Motor neuron (in vitro differentiated cells): ENCODE measurements around the gene CYP2A6. TPM values are rescaled to one million over a fixed set of nuclear protein-coding genes. Genes with fewer than 3 reads are reported as not detected.
A peak's percentile ranks its signal among the peaks of the same experiment; 100 is the strongest.
"Not testable (repeated sequence)": the region's sequence is repeated elsewhere in the genome, so short reads cannot be mapped to it uniquely, and the experiment has no call there.

Source experiments
- ATAC-seq, 8 experiments: fragments of 200-7000 bp; cut with Tn5 transposase; replicated peaks in 6 of 8; 2 replicates each; pipeline ENCODE4 v1.8.0; 2021; ENCODE audit warnings: mild to moderate bottlenecking in 8 of 8, moderate library complexity in 8 of 8
- H3K27ac ChIP-seq, 2 donors: fragments of 250-450 bp; sonication (Bioruptor Pico); 2 replicates each; pipeline ENCODE4 v1.9.0; 2021; ENCODE audit warnings: antibody characterized with exemption in 2 of 2, mild to moderate bottlenecking in 2 of 2, moderate library complexity in 1 of 2
- H3K4me1 ChIP-seq, 2 donors: fragments of 250-450 bp; sonication (Bioruptor Pico); replicated peaks in 1 of 2; 2 replicates each; pipeline ENCODE4 v1.6.1; 2021; ENCODE audit warnings: antibody characterized with exemption in 2 of 2, mild to moderate bottlenecking in 2 of 2, moderate library complexity in 1 of 2
- H3K4me3 ChIP-seq, 5 donors: fragments of 250-450 bp; sonication (Bioruptor Pico); 2 replicates each; pipeline ENCODE4 v1.9.0; 2021; ENCODE audit warnings: antibody characterized with exemption in 5 of 5, mild to moderate bottlenecking in 5 of 5, moderate library complexity in 4 of 5
- WGBS, 10 experiments: fragments of 450-650 bp; shearing (Covaris generic); methylation state at CpG; one replicate each; pipeline ENCODE4 v1.0.0; 2022; 5-methylcytosine and 5-hydroxymethylcytosine counted together
- in situ Hi-C, 9 experiments: fragments of 400-800 bp; cut with MboI; loops; one replicate each; pipeline ENCODE4 v1.15.0; 2021; ENCODE audit warnings: low sequenced_read_pairs in 9 of 9, low pct_unique_long_range_greater_than_20kb in 2 of 9; ENCODE audit not compliant: unreplicated experiment in 9 of 9
- total RNA-seq, 8 experiments: library from RNA; unstranded; fragments of 300-600 nt; gene quantifications; 2 replicates each; pipeline versions ENCODE4 v1.2.3 to v1.2.4, GENCODE V29; 2022

The CYP2A6 gene
- total RNA-seq, 8 experiments from 2014 or later, result 0.16 to 2.0 (median 1.4) TPM; not detected in 3

GRCh38 chr19:40822704-40823553 lies 27.3 kb downstream of the CYP2A6 start:
- H3K4me3 ChIP-seq, H3K27ac ChIP-seq, H3K4me1 ChIP-seq, ATAC-seq: not testable (repeated sequence)
- in situ Hi-C loops, result loop anchor here in 5 of 9 experiments (25.0 kb wide), 1 partner anchor 161 kb away; no protein-coding TSS in a partner anchor
- WGBS, 10 experiments, result 40 to 75% (median 69%) methylated on average over 1 to 6 of the region's 9 CpGs; no CpG with 5 or more reads in 1 of the 10 experiments

- in situ Hi-C loops, result loop anchor here in 5 of 9 experiments (25.0 kb wide), 1 partner anchor 160 kb away; no protein-coding TSS in a partner anchor
- WGBS, 10 experiments, result 83 to 100% (median 100%) methylated on average over 1 to 4 of the region's 22 CpGs; no CpG with 5 or more reads in 5 of the 10 experiments
These were observed 28.1 kb downstream of the CYP2A6 start for GRCh38 chr19:40822161-40822560.

GRCh38 chr19:40819479-40820234 lies 30.6 kb downstream of the CYP2A6 start:
- H3K4me1 ChIP-seq, H3K27ac ChIP-seq, H3K4me3 ChIP-seq: not testable (repeated sequence)
- in situ Hi-C loops, result loop anchor here in 5 of 9 experiments (25.0 kb wide), 1 partner anchor 157 kb away; no protein-coding TSS in a partner anchor
- 0 to 92% (median 38%) methylated on average over 2 to 5 of the region's 6 CpGs for WGBS, 10 experiments
- ATAC-seq, result peak in 1 of 8 experiments; percentile 8

More at GRCh38 chr19:40822161-40822560, 28.1 kb downstream of the CYP2A6 start:
- Histone ChIP-seq H3K27ac (no peak overlapping the region), H3K4me3 (no peak overlapping the region), H3K4me1 (peaks cover 3 to 7% of the 10 kb centered on the region in 2 donors)
- no peak for ATAC-seq

- not testable (repeated sequence) for H3K4me1 ChIP-seq, H3K27ac ChIP-seq
- in situ Hi-C loops, result loop anchor here in 5 of 9 experiments (25.0 kb wide), 1 partner anchor 156 kb away; no protein-coding TSS in a partner anchor
- peak overlapping the region in 3 of 5 donors; percentile 14 to 27 (median 14) for H3K4me3 ChIP-seq
- WGBS, 10 experiments, result 80 to 100% (median 88%) methylated on average over 1 to 8 of the region's 36 CpGs; no CpG with 5 or more reads in 7 of the 10 experiments
- peak; percentile 77 to 97 (median 92) for ATAC-seq
These were observed 31.5 kb downstream of the CYP2A6 start for GRCh38 chr19:40818480-40819399.

DNA sequence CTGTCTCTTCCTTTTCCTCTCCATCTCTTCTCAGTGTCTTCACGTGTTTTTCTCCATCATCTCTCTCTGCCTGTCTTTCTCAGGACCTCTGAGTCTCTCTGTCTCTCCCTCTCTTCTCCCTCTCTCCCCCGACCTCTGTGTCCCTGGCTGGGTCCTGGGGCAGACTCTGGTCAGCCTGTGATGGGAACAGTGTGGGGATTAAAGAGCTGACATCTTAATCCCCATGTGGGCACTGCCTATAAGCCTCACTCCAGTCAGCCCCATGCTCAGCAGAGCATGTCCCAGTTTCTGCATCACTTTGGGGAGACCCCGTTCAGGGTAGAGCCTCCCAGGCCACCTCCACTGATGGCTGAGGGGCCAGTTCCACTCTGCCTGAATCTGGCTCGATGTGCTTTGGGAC lies 35.0 kb downstream of the CYP2A6 start:
- 27 to 56% (median 40%) methylated on average over 2 of the region's 4 CpGs; no CpG with 5 or more reads in 3 of the 10 experiments for WGBS, 10 experiments
- Histone ChIP-seq H3K4me1 (peaks cover 13 to 17% of the 10 kb centered on the region in 2 donors), H3K4me3 (no peak overlapping the region), H3K27ac (no peak overlapping the region)
- in situ Hi-C loops, result loop anchor here in 5 of 9 experiments (25.0 kb wide), 1 partner anchor 153 kb away; no protein-coding TSS in a partner anchor
- no peak for ATAC-seq

DNA sequence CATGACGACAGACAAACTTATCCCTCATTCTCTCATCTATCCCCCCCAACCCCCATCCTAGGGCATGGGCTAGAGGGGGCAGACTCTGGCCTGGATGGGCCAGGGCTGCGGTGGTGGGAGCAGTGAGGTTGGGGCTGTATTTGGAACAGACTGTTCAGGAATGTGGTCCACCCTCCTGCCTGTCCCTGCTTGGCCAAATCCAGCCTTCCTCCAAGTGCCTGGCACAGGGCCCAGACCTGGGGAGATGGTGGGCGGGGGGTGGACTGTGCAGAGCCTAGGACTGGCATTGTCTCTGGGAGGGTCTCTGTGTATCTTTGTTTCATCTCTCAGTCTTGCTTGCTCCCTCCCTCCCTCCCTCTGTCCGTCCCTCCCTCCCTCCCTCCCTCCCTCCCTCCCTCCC lies 37.1 kb downstream of the CYP2A6 start:
- H3K27ac ChIP-seq, result no peak overlapping the region
- no peak for ATAC-seq

GRCh38 chr19:40812571-40812970 lies 37.7 kb downstream of the CYP2A6 start:
- H3K4me3 ChIP-seq, H3K27ac ChIP-seq, ATAC-seq: not testable (repeated sequence)
- WGBS, 10 experiments, result 71 to 100% (median 91%) methylated on average over 1 to 7 of the region's 7 CpGs; no CpG with 5 or more reads in 5 of the 10 experiments
- peaks cover 10% of the 10 kb centered on the region in 2 donors for H3K4me1 ChIP-seq
- in situ Hi-C loops, result loop anchor here in 5 of 9 experiments (25.0 kb wide), 1 partner anchor 150 kb away; no protein-coding TSS in a partner anchor

More for the DNA sequence above, 37.1 kb downstream of the CYP2A6 start:
- in situ Hi-C loops, result loop anchor here in 5 of 9 experiments (25.0 kb wide), 1 partner anchor 151 kb away; no protein-coding TSS in a partner anchor
- Histone ChIP-seq H3K4me1 (peaks cover 10 to 12% of the 10 kb centered on the region in 2 donors), H3K4me3 (no peak overlapping the region)
- 40% methylated on average over 1 of the region's 4 CpGs; no CpG with 5 or more reads in 9 of the 10 experiments for WGBS, 10 experiments

GRCh38 chr19:40811478-40812341 lies 38.5 kb downstream of the CYP2A6 start:
- peaks cover 14 to 17% of the 10 kb centered on the region in 2 donors for H3K4me1 ChIP-seq
- H3K27ac ChIP-seq, result peak overlapping the region in 1 of 2 donors; percentile 59
- ATAC-seq, result no peak
- 13 to 42% methylated on average over 3 of the region's 35 CpGs; no CpG with 5 or more reads in 8 of the 10 experiments for WGBS, 10 experiments
- H3K4me3 ChIP-seq, result peak overlapping the region; percentile 33 to 45 (median 41)
- in situ Hi-C loops, result loop anchor here in 5 of 9 experiments (25.0 kb wide), 1 partner anchor 149 kb away; no protein-coding TSS in a partner anchor

DNA sequence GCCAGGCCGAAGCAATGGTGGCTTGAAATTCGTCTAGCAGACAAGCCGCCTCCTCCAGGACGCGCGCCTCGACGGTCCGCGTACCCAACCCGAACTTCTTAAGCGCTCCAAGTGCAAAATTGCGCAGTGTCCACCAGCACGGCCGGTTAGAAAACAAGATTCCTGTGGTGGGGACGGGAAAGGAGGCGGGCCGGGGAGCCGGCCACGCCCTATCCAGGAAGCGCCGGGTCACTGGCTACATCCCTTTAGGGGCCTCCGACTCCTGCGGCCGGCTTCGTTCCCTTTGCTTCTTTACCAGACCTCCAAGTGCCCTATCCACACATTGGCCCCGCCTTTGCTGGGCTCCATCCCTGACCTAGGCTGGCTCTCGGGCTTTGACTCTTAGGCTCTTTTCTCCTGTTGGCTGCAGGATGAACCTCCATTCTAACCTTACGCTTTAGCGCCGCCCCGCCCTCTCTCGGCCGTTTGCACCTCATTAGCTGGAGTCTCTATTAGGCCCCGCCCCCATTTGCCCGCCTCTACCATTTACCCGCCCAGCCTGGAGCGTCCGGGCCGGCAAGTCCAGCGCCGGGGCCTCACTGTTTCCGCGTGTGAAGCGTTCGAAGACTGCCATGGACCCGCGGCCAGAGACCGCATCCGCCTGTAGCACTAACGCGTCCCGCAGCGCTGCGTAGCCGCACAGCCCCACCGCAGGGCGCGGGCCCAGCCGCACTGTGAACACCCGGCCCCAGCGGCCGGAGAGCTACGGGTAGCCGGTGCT lies 39.4 kb downstream of the CYP2A6 start:
- Histone ChIP-seq H3K27ac (peak overlapping the region in 1 of 2 donors; percentile 59), H3K4me3 (peak overlapping the region; percentile 33 to 45 (median 41)), H3K4me1 (peaks cover 22 to 24% of the 10 kb centered on the region in 2 donors)
- WGBS, 10 experiments, result 0% methylated on average over 2 to 7 of the region's 65 CpGs; no CpG with 5 or more reads in 8 of the 10 experiments
- in situ Hi-C loops, result loop anchor here in 5 of 9 experiments (25.0 kb wide), 1 partner anchor 149 kb away; no protein-coding TSS in a partner anchor
- peak; percentile 57 to 79 (median 76) for ATAC-seq

DNA sequence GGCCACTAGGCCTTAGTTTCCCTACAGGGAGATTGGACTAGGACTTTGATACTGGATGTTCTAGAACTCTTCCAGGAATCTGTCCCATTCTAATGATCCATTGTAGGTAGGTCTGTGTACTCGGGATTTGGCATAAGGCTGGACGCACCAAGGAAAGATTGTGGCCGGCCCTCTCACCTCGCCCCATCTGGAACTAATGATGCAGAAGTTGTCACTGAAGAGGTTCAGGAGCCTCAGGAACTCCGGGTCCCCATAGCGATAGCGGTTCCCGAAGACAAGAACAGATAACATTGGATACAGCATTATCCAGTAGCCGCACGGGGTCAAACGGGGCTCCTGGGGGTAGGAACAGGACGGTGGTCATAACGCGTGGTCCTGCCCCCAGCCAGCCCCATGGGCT lies 40.1 kb downstream of the CYP2A6 start:
- Histone ChIP-seq H3K4me1 (peaks cover 25 to 29% of the 10 kb centered on the region in 2 donors), H3K4me3 (peak overlapping the region in 4 of 5 donors; percentile 39 to 45 (median 42)), H3K27ac (no peak overlapping the region)
- WGBS, 10 experiments, result 40 to 100% (median 73%) methylated on average over 1 to 3 of the region's 14 CpGs; no CpG with 5 or more reads in 5 of the 10 experiments
- in situ Hi-C loops, result loop anchor here in 5 of 9 experiments (25.0 kb wide), 1 partner anchor 148 kb away; no protein-coding TSS in a partner anchor
- no peak for ATAC-seq
